Lower lobe of right lung (tissue), 2 donors: ENCODE data around the gene PHYHD1. TPM values are rescaled to one million over a fixed set of nuclear protein-coding genes. Genes with fewer than 3 reads are reported as not detected.

Experiments
- ATAC-seq, 2 donors: fragments of 200-7000 bp; cut with Tn5 transposase; one replicate each; pipeline ENCODE4 v1.9.1; 2020 to 2022; ENCODE audit warnings: mild to moderate bottlenecking in 2 of 2, moderate library complexity in 2 of 2
- DNase-seq: peaks from one replicate; pipeline ENCODE4 v3.0.0-alpha.2; 2020
- H3K27ac ChIP-seq: fragments of 200-600 bp; one replicate; pipeline ENCODE4 v1.8.0; 2022
- H3K27me3 ChIP-seq: fragments of 200-600 bp; one replicate; pipeline ENCODE4 v1.8.0; 2022; ENCODE audit warnings: low read depth
- H3K36me3 ChIP-seq: fragments of 200-600 bp; one replicate; pipeline ENCODE4 v1.8.0; 2022; ENCODE audit warnings: mild to moderate bottlenecking
- H3K4me1 ChIP-seq: fragments of 200-600 bp; one replicate; pipeline ENCODE4 v1.8.0; 2022
- H3K4me3 ChIP-seq: fragments of 200-600 bp; one replicate; pipeline ENCODE4 v1.8.0; 2022; ENCODE audit warnings: mild to moderate bottlenecking
- H3K9me3 ChIP-seq: fragments of 200-600 bp; one replicate; pipeline ENCODE4 v1.8.0; 2022
- intact Hi-C: fragments of 100-400 bp; cut with DNase I; formaldehyde crosslinking; loops from one replicate; pipeline ENCODE4 v1.11.0; 2022
- total RNA-seq: library from RNA; stranded (reverse); fragmentation: NEBNext Ultra II Directional; extraction: Animal tissue kit (Norgen Biotek cat#: 25700); gene quantifications from one replicate; pipeline ENCODE4 v1.2.1, GENCODE V29; 2021
- TF ChIP-seq, protein P1 (sequence below): fragments of 200-600 bp; IDR thresholded peaks from one replicate; pipeline ENCODE4 v1.8.0; 2022; ENCODE audit warnings: antibody characterized with exemption, mild to moderate bottlenecking
- donor health status: DM: no; HTN: yes; CAD: no; lungs with severe emphysema.

The PHYHD1 gene
- total RNA-seq, 1 donor from 2014 or later, result 39.8 TPM

- no peak for ATAC-seq
Measured at GRCh38 chr9:128884164-128884563, 36.6 kb upstream of the PHYHD1 start.

GRCh38 chr9:128885376-128885775 is 35.4 kb upstream of the PHYHD1 start:
- H3K4me1 ChIP-seq, result peaks cover 66% of the 10 kb centered on the region
- ATAC-seq, result no peak
- H3K36me3 ChIP-seq, result peaks cover 34% of the 10 kb centered on the region
- TF ChIP-seq, protein P1, sequence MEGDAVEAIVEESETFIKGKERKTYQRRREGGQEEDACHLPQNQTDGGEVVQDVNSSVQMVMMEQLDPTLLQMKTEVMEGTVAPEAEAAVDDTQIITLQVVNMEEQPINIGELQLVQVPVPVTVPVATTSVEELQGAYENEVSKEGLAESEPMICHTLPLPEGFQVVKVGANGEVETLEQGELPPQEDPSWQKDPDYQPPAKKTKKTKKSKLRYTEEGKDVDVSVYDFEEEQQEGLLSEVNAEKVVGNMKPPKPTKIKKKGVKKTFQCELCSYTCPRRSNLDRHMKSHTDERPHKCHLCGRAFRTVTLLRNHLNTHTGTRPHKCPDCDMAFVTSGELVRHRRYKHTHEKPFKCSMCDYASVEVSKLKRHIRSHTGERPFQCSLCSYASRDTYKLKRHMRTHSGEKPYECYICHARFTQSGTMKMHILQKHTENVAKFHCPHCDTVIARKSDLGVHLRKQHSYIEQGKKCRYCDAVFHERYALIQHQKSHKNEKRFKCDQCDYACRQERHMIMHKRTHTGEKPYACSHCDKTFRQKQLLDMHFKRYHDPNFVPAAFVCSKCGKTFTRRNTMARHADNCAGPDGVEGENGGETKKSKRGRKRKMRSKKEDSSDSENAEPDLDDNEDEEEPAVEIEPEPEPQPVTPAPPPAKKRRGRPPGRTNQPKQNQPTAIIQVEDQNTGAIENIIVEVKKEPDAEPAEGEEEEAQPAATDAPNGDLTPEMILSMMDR, result no peak
- peak overlapping the region; percentile 20 for H3K27ac ChIP-seq
- H3K27me3 ChIP-seq, result no peaks in the 10 kb centered on the region
- no peak for DNase-seq
- H3K9me3 ChIP-seq, result no peaks in the 10 kb centered on the region
- intact Hi-C loops, result no loop called here
- H3K4me3 ChIP-seq, result peak overlapping the region; percentile 18

More at GRCh38 chr9:128884164-128884563, 36.6 kb upstream of the PHYHD1 start:
- Histone ChIP-seq H3K4me3 (peak overlapping the region; percentile 96), H3K36me3 (peaks cover 26% of the 10 kb centered on the region), H3K27me3 (no peaks in the 10 kb centered on the region), H3K9me3 (no peaks in the 10 kb centered on the region), H3K4me1 (peaks cover 67% of the 10 kb centered on the region), H3K27ac (peak overlapping the region; percentile 18)
- DNase-seq, result no peak
- intact Hi-C loops, result no loop called here
- TF ChIP-seq, protein P1, result no peak

GRCh38 chr9:128885798-128886197 is 35.0 kb upstream of the PHYHD1 start:
- no peak for DNase-seq
- Histone ChIP-seq H3K4me3 (peak overlapping the region; percentile 18), H3K4me1 (peaks cover 64% of the 10 kb centered on the region), H3K27ac (peak overlapping the region; percentile 20), H3K27me3 (no peaks in the 10 kb centered on the region), H3K9me3 (no peaks in the 10 kb centered on the region), H3K36me3 (peaks cover 39% of the 10 kb centered on the region)
- TF ChIP-seq, protein P1, result no peak
- ATAC-seq, result no peak
- intact Hi-C loops, result no loop called here

DNA sequence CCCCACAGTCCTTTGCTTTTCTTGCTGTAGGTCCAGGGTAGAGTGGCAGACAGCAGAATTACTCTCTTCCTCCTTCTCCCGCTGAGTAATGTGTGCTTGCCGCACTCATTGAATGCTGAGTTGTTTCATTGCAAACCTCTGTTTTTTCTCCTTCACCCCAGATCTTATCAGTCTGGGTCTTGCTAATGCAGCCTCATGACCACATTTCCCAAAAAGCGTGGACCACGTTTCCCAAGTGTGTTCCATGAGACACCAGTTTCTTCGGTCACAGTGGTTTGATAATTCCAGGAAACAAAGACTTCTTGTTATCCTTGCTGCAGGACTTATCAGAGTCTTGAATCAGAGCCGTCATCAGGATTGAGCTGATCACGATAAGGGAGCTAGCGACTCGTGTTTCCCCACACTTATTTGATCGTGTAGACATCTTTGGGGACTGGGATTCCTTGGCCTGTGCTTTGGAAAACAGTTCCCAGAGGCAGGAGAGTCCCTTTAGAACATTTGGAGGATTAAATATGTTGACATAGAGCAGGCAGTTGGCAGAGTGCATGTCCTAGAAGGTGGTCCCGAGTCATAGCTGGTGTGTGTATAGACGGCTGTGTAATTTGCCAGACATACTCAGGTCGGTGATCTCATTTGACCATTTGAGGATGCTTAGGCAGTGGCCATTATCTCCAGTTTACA is 34.4 kb upstream of the PHYHD1 start:
- Histone ChIP-seq H3K4me3 (peak overlapping the region; percentile 18), H3K27me3 (no peaks in the 10 kb centered on the region), H3K27ac (peak overlapping the region; percentile 20), H3K4me1 (peaks cover 67% of the 10 kb centered on the region), H3K9me3 (no peaks in the 10 kb centered on the region), H3K36me3 (peaks cover 42% of the 10 kb centered on the region)
- TF ChIP-seq, protein P1, result no peak
- ATAC-seq (no peak), DNase-seq (no peak)
- intact Hi-C loops, result no loop called here

GRCh38 chr9:128887049-128887448 is 33.7 kb upstream of the PHYHD1 start:
- Histone ChIP-seq H3K27me3 (no peaks in the 10 kb centered on the region), H3K27ac (no peak overlapping the region), H3K36me3 (peaks cover 49% of the 10 kb centered on the region), H3K9me3 (no peaks in the 10 kb centered on the region), H3K4me3 (no peak overlapping the region), H3K4me1 (peaks cover 74% of the 10 kb centered on the region)
- intact Hi-C loops, result no loop called here
- ATAC-seq (no peak), DNase-seq (no peak)
- TF ChIP-seq, protein P1, result no peak
